GM23338 (cell line): ENCODE measurements around the gene SIRT6. TPM values are rescaled to one million over a fixed set of nuclear protein-coding genes. Genes with fewer than 3 reads are reported as not detected.

Source experiments
- ATAC-seq: fragments of 200-7000 bp; cut with Tn5 transposase; 3 replicates; pipeline ENCODE4 v1.9.1; 2020
- DNase-seq: peaks from one replicate; pipeline ENCODE4 v3.0.0-alpha.2; 2015; ENCODE audit warnings: low spot score
- H2AFZ ChIP-seq: fragments of 200-600 bp; sonication (generic); 2 replicates; pipeline ENCODE4 v1.8.0; 2016; ENCODE audit warnings: antibody characterized with exemption, mild to moderate bottlenecking, moderate library complexity
- H3F3A ChIP-seq: fragments of 200-600 bp; sonication (generic); replicated peaks from 2 replicates; pipeline ENCODE4 v1.8.0; 2017; ENCODE audit warnings: antibody characterized with exemption, mixed run types, low read depth
- H3K27ac ChIP-seq: fragments of 200-600 bp; sonication (generic); 2 replicates; pipeline ENCODE4 v1.6.1; 2016; ENCODE audit warnings: low read depth
- H3K27me3 ChIP-seq: fragments of 200-600 bp; sonication (generic); 2 replicates; pipeline ENCODE4 v1.8.0; 2016; ENCODE audit warnings: mild to moderate bottlenecking, mixed run types, moderate library complexity; ENCODE audit not compliant: insufficient read depth
- H3K36me3 ChIP-seq: fragments of 200-600 bp; sonication (generic); 2 replicates; pipeline ENCODE4 v1.8.0; 2016; ENCODE audit warnings: mild to moderate bottlenecking; ENCODE audit not compliant: insufficient read depth
- H3K4me1 ChIP-seq: fragments of 200-600 bp; sonication (generic); 2 replicates; pipeline ENCODE4 v1.8.0; 2016; ENCODE audit warnings: mild to moderate bottlenecking, moderate library complexity; ENCODE audit not compliant: insufficient read depth
- H3K4me2 ChIP-seq: fragments of 200-600 bp; sonication (generic); 2 replicates; pipeline ENCODE4 v1.7.1; 2017; ENCODE audit warnings: mixed run types
- H3K4me3 ChIP-seq: fragments of 200-600 bp; sonication (generic); 2 replicates; pipeline ENCODE4 v1.6.1; 2016; ENCODE audit warnings: mixed run types
- H3K79me2 ChIP-seq: fragments of 200-600 bp; sonication (generic); replicated peaks from 2 replicates; pipeline ENCODE4 v1.8.0; 2017; ENCODE audit warnings: mild to moderate bottlenecking; ENCODE audit not compliant: insufficient read depth
- H3K9me2 ChIP-seq: fragments of 200-600 bp; sonication (generic); 2 replicates; pipeline ENCODE4 v1.8.0; 2017; ENCODE audit not compliant: insufficient read depth
- H4K20me1 ChIP-seq: fragments of 200-600 bp; sonication (generic); replicated peaks from 2 replicates; pipeline ENCODE4 v1.8.0; 2017; ENCODE audit warnings: mild to moderate bottlenecking; ENCODE audit not compliant: insufficient read depth
- H3K27ac Mint-ChIP-seq: 2 replicates; pipeline ENCODE4 v1.8.0; 2020; ENCODE audit warnings: inconsistent platforms, mild to moderate bottlenecking, moderate library complexity, mixed read lengths
- H3K27me3 Mint-ChIP-seq: 3 replicates; pipeline ENCODE4 v1.8.0; 2022; ENCODE audit warnings: low read depth, mild to moderate bottlenecking, moderate library complexity, mixed read lengths, inconsistent platforms; ENCODE audit not compliant: insufficient read depth, poor library complexity
- H3K36me3 Mint-ChIP-seq: 3 replicates; pipeline ENCODE4 v1.8.0; 2021; ENCODE audit warnings: low read depth, mild to moderate bottlenecking, inconsistent platforms, moderate library complexity, mixed read lengths
- H3K4me1 Mint-ChIP-seq: 3 replicates; pipeline ENCODE4 v1.8.0; 2020; ENCODE audit warnings: mild to moderate bottlenecking, inconsistent platforms, mixed read lengths
- H3K4me3 Mint-ChIP-seq: 3 replicates; pipeline ENCODE4 v1.8.0; 2021; ENCODE audit warnings: moderate library complexity, mild to moderate bottlenecking, inconsistent platforms, mixed read lengths
- H3K9me3 Mint-ChIP-seq: 3 replicates; pipeline ENCODE4 v1.8.0; 2020; ENCODE audit warnings: moderate library complexity, mild to moderate bottlenecking, inconsistent platforms, mixed read lengths
- CREB1 ChIP-seq: fragments of 250-450 bp; sonication (Bioruptor Pico); IDR thresholded peaks from 2 replicates; pipeline ENCODE4 v1.5.0; 2020; ENCODE audit warnings: low read depth, mild to moderate bottlenecking, moderate library complexity
- EZH2 ChIP-seq: fragments of 200-600 bp; sonication (generic); IDR thresholded peaks from one replicate; pipeline ENCODE4 v1.8.0; 2017; ENCODE audit warnings: antibody characterized with exemption, mild to moderate bottlenecking, low read depth; ENCODE audit not compliant: unreplicated experiment
- EZH2phosphoT487 ChIP-seq: fragments of 200-600 bp; sonication (generic); IDR thresholded peaks from one replicate; pipeline ENCODE4 v1.8.1; 2018; ENCODE audit warnings: antibody characterized with exemption; ENCODE audit not compliant: unreplicated experiment
- JUNB ChIP-seq: IDR thresholded peaks from one replicate; pipeline ENCODE4 v1.6.1; 2016; ENCODE audit warnings: antibody characterized with exemption; ENCODE audit not compliant: unreplicated experiment
- NANOG ChIP-seq: IDR thresholded peaks from 2 replicates; pipeline ENCODE4 v1.6.1; 2016; ENCODE audit warnings: antibody characterized with exemption, borderline replicate concordance
- STAT1 ChIP-seq: IDR thresholded peaks from one replicate; pipeline ENCODE4 v1.6.1; 2016; ENCODE audit warnings: antibody characterized with exemption; ENCODE audit not compliant: unreplicated experiment
- ZNF114 ChIP-seq: fragments of 250-450 bp; sonication (Bioruptor Pico); IDR thresholded peaks from 2 replicates; pipeline ENCODE4 v1.5.0; 2020; ENCODE audit warnings: mild to moderate bottlenecking, moderate library complexity
- polyA plus RNA-seq: library from polyadenylated mRNA; unstranded; fragments of >200 nt; fragmentation: Nextera tagmentation; extraction: Ambion mirVana; gene quantifications from 2 replicates; pipeline ENCODE4 v1.2.1, GENCODE V29; 2016
- total RNA-seq: library from RNA; depleted of rRNA; stranded (reverse); fragments of >200 nt; shearing (Covaris generic); gene quantifications from 2 replicates; pipeline ENCODE4 v1.2.3, GENCODE V29; 2014
- TF ChIP-seq, protein P1 (sequence below), 2 experiments: fragments of 200-600 bp in 1 of 2; sonication (generic) in 1 of 2; conservative IDR thresholded peaks; 2 replicates each; pipeline versions ENCODE4 v1.5.1 to v1.6.1; 2016 to 2017; ENCODE audit warnings: antibody characterized with exemption in 2 of 2, low read depth in 2 of 2, mild to moderate bottlenecking in 2 of 2, moderate library complexity in 1 of 2
- TF ChIP-seq, protein P2 (sequence below): IDR thresholded peaks from one replicate; pipeline ENCODE4 v1.6.1; 2018; ENCODE audit warnings: antibody characterized with exemption; ENCODE audit not compliant: unreplicated experiment
- TF ChIP-seq, protein P3 (sequence below): IDR thresholded peaks from 2 replicates; pipeline ENCODE4 v1.6.1; 2016; ENCODE audit warnings: antibody characterized with exemption

Gene SIRT6
- total and polyA plus RNA-seq, 2 experiments from 2014 or later, result 18.9 to 26.7 TPM

DNA sequence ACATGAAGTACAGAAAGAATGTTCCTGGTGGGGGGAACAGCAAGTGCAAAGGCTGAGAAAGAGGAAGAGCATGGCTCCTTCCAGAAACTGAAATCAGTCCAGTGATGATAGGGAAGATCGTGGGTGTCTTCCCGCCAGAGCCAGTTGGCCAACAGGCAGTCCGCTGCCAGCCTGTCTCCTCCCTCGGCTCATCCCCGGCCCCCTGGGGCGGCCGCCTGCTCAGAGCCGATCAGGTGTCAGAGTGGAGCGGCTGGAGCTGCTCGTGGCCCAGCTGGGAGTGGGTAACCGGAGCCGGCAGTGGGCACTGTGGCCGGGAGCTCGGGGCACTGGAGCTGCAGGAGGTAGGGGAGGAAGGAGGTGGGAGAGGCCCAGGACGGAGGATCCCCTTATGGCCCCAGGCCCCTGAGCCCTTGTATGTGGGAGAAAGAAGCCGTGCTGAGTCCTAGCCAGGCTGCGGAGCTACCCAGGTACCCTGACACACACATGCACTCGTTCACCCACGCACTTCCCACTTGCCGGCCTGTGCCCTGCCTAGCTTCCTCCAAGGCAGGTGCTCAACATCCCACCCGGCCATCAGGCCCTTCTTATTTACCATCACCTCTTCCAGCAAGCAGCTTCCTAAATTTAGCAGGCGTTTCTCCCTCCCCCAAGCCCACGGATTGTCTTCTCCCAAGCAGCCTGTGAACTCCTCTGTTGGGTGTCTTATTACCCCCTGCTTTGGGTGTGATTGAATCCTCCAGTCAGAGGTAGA is 1.8 kb upstream of the SIRT6 start (continued):
- TF ChIP-seq, protein P1, sequence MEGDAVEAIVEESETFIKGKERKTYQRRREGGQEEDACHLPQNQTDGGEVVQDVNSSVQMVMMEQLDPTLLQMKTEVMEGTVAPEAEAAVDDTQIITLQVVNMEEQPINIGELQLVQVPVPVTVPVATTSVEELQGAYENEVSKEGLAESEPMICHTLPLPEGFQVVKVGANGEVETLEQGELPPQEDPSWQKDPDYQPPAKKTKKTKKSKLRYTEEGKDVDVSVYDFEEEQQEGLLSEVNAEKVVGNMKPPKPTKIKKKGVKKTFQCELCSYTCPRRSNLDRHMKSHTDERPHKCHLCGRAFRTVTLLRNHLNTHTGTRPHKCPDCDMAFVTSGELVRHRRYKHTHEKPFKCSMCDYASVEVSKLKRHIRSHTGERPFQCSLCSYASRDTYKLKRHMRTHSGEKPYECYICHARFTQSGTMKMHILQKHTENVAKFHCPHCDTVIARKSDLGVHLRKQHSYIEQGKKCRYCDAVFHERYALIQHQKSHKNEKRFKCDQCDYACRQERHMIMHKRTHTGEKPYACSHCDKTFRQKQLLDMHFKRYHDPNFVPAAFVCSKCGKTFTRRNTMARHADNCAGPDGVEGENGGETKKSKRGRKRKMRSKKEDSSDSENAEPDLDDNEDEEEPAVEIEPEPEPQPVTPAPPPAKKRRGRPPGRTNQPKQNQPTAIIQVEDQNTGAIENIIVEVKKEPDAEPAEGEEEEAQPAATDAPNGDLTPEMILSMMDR (conservative IDR thresholded peaks at IDR 0.05; ENCODE audit: low read depth in 2 of 2), result no peak
- TF ChIP-seq JUNB (no peak), CREB1 (CRISPR knock-in tag) (no peak)
- TF ChIP-seq, protein P2, sequence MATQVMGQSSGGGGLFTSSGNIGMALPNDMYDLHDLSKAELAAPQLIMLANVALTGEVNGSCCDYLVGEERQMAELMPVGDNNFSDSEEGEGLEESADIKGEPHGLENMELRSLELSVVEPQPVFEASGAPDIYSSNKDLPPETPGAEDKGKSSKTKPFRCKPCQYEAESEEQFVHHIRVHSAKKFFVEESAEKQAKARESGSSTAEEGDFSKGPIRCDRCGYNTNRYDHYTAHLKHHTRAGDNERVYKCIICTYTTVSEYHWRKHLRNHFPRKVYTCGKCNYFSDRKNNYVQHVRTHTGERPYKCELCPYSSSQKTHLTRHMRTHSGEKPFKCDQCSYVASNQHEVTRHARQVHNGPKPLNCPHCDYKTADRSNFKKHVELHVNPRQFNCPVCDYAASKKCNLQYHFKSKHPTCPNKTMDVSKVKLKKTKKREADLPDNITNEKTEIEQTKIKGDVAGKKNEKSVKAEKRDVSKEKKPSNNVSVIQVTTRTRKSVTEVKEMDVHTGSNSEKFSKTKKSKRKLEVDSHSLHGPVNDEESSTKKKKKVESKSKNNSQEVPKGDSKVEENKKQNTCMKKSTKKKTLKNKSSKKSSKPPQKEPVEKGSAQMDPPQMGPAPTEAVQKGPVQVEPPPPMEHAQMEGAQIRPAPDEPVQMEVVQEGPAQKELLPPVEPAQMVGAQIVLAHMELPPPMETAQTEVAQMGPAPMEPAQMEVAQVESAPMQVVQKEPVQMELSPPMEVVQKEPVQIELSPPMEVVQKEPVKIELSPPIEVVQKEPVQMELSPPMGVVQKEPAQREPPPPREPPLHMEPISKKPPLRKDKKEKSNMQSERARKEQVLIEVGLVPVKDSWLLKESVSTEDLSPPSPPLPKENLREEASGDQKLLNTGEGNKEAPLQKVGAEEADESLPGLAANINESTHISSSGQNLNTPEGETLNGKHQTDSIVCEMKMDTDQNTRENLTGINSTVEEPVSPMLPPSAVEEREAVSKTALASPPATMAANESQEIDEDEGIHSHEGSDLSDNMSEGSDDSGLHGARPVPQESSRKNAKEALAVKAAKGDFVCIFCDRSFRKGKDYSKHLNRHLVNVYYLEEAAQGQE, result no peak

GRCh38 chr19:4181053-4181508 is 1.3 kb downstream of the SIRT6 start:
- Mint-ChIP-seq H3K27me3 (peaks cover 17% of the 10 kb centered on the region), H3K36me3 (peaks cover 5% of the 10 kb centered on the region; the same call in 2 of the 3 replicates), H3K27ac (no peak overlapping the region), H3K4me3 (peak overlapping the region; percentile 99), H3K9me3 (no peaks in the 10 kb centered on the region; the same call in 2 of the 3 replicates), H3K4me1 (no peaks in the 10 kb centered on the region; the same call in 2 of the 3 replicates)
- no peaks in the 10 kb centered on the region for H4K20me1 ChIP-seq
- H3K4me2 ChIP-seq, result peak overlapping the region; percentile 93; the same call in 1 of the 2 replicates
- H3K9me2 ChIP-seq, result no peaks in the 10 kb centered on the region
- no peak overlapping the region for H2AFZ ChIP-seq
- TF ChIP-seq NANOG (no peak), EZH2phosphoT487 (no peak), JUNB (no peak), EZH2 (no peak), ZNF114 (CRISPR knock-in tag) (no peak), CREB1 (CRISPR knock-in tag) (no peak), STAT1 (no peak)
- TF ChIP-seq, protein P1 (conservative IDR thresholded peaks at IDR 0.05; ENCODE audit: low read depth in 2 of 2), result no peak
- TF ChIP-seq, protein P3, sequence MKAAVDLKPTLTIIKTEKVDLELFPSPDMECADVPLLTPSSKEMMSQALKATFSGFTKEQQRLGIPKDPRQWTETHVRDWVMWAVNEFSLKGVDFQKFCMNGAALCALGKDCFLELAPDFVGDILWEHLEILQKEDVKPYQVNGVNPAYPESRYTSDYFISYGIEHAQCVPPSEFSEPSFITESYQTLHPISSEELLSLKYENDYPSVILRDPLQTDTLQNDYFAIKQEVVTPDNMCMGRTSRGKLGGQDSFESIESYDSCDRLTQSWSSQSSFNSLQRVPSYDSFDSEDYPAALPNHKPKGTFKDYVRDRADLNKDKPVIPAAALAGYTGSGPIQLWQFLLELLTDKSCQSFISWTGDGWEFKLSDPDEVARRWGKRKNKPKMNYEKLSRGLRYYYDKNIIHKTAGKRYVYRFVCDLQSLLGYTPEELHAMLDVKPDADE, result no peak
- TF ChIP-seq, protein P2, result no peak
- H3K27me3 ChIP-seq, result no peaks in the 10 kb centered on the region
- peak overlapping the region; percentile 99 for H3K4me3 ChIP-seq
- H3F3A ChIP-seq, result no peaks in the 10 kb centered on the region
- ATAC-seq (no peak), DNase-seq (no peak)
- no peaks in the 10 kb centered on the region for H3K36me3 ChIP-seq
- no peak overlapping the region for H3K27ac ChIP-seq
- H3K79me2 ChIP-seq, result no peaks in the 10 kb centered on the region; the same call in 1 of the 2 replicates
- peaks cover 7% of the 10 kb centered on the region; the same call in 1 of the 2 replicates for H3K4me1 ChIP-seq
